K562 (cell line): ENCODE measurements around the gene MRPS15. TPM values are rescaled to one million over a fixed set of nuclear protein-coding genes. Genes with fewer than 3 reads are reported as not detected.

ENCODE experiments used
- CHD7 ChIP-seq: fragments of 200-600 bp; sonication (generic); IDR thresholded peaks from one replicate; pipeline ENCODE4 v1.6.1; 2012; ENCODE audit warnings: mild to moderate bottlenecking, low read depth, low read length, inconsistent platforms
- GTF2E2 ChIP-seq: fragments of 200-800 bp; sonication (Bioruptor generic); IDR thresholded peaks from 2 replicates; pipeline ENCODE4 v1.6.1; 2016; ENCODE audit warnings: missing genetic modification characterization, missing compliant biosample characterization
- NBN ChIP-seq: fragments of 450-650 bp; IDR thresholded peaks from 2 replicates; pipeline ENCODE4 v1.6.1; 2016; ENCODE audit warnings: low read depth, mild to moderate bottlenecking
- RBM34 ChIP-seq: fragments of 200-400 bp; formaldehyde crosslinking; IDR thresholded peaks from 2 replicates; pipeline ENCODE4 v1.6.1; 2018; ENCODE audit warnings: low read length, borderline replicate concordance; ENCODE audit not compliant: insufficient read depth
- ZNF175 ChIP-seq: fragments of 200-800 bp; sonication (Bioruptor generic); IDR thresholded peaks from 2 replicates; pipeline ENCODE4 v1.6.1; 2016; ENCODE audit warnings: low read depth, mild to moderate bottlenecking, missing genetic modification characterization, missing compliant biosample characterization
- ZNF274 ChIP-seq: IDR thresholded peaks from 2 replicates; pipeline ENCODE4 v1.6.1; 2011; ENCODE audit warnings: low read depth, mild to moderate bottlenecking, low read length, moderate library complexity, borderline replicate concordance
- ZNF740 ChIP-seq, 3 experiments: fragments of 200-800 bp in 1 of 3; sonication (Bioruptor generic) in 1 of 3; sonication (generic) in 1 of 3; formaldehyde crosslinking in 1 of 3; IDR thresholded peaks; 2 replicates each; pipeline versions ENCODE4 v1.6.1 to v1.8.0; 2016 to 2022; ENCODE audit warnings: mild to moderate bottlenecking in 2 of 3, missing compliant biosample characterization in 2 of 3, missing genetic modification characterization in 2 of 3, missing genetic modification reagents in 1 of 3
- polyA plus RNA-seq, 8 experiments: library from polyadenylated mRNA; depleted of rRNA in 4 of 8; stranded (reverse) in 5 of 8; unstranded in 3 of 8; fragments of >200 nt; fragmentation: Nextera tagmentation in 2 of 8; fragmentation: Illumina TruSeq in 1 of 8; extraction: Ambion mirVana in 2 of 8; extraction: Trizol in 1 of 8; gene quantifications; 2 replicates each; pipeline versions ENCODE4 v1.2.1 to v1.2.3, GENCODE V29; 2011 to 2014; ENCODE audit warnings: inconsistent platforms in 1 of 8, missing spikeins in 1 of 8
- total RNA-seq, 7 experiments: library from RNA; depleted of rRNA in 6 of 7; stranded (reverse); fragments of >200 nt in 6 of 7; fragmentation: Illumina TruSeq in 2 of 7; extraction: Trizol in 2 of 7; gene quantifications; 2 replicates each; pipeline versions ENCODE4 v1.2.1 to v1.2.3, GENCODE V29; 2011 to 2021; ENCODE audit warnings: low replicate concordance in 1 of 7

Gene MRPS15
- total and polyA plus RNA-seq, 9 of the 15 experiments (the other 6 are each of a cell fraction or from before 2014, with no cell fraction given), result 62.9 to 286 (median 149) TPM

GRCh38 chr1:36464605-36465393 lies 615 bp upstream of the MRPS15 start (continued):
- TF ChIP-seq CHD7 (no peak), ZNF175 (CRISPR knock-in tag) (peak; percentile 83; the same call in 1 of the 2 replicates), RBM34 (no peak), ZNF274 (no peak), NBN (no peak), GTF2E2 (tag) (no peak; the same call in 1 of the 2 replicates), ZNF740 (CRISPR knock-in tag; IDR thresholded peaks at IDR 0.05) (no peak), ZNF740 (tag; IDR thresholded peaks at IDR 0.05) (peak in 1 of 2 experiments; percentile 54; a peak in 1 of 4 replicates)
